ENCODE measurements around the gene IFT74.
"Not testable (repeated sequence)": the region's sequence is repeated elsewhere in the genome, so short reads cannot be mapped to it uniquely, and the experiment has no call there.

Gene IFT74

GRCh38 chr9:27078685-27079084 is 122.5 kb downstream of the IFT74 start:
- DNase-seq = no peak

DNA sequence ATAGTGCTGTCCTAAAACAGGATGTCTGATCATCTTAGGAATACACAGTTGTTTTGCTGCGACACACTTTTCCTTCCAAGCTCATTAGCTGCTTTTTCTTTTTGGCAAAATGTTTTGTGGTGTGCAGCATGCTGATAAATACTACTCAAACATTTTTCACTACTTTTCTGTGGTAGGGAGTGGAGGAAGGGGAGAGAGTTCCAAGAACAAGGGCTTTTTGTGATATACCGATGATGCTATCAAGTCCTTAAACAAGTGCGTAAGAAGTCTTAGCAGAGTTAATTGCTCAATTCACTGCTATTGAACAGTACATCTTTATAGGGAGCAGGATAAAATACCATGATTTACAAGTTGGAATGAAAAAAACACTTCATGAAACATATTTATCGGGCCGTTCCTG is 129.2 kb downstream of the IFT74 start:
- no peak for DNase-seq

- no peak for DNase-seq
These were observed 130.8 kb downstream of the IFT74 start for GRCh38 chr9:27086818-27087680.

DNA sequence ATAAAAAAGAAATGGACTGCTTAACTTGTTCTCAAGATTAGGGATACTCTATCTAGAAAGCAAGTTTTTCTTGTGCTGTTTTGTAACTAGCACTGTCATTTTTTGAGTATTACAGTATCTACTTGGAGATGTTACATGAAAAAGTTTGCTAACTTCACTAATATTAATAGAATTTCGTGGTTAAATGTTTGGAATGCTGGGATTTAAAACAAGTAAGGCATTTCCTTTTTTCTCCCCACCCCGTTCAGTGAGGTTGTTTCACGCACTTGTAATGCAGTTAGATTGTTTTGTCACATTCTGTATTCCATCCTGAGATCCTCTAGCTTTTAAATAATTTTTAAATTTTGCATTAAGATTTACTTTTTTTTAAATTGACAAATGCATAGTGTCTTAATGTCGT is 132.8 kb downstream of the IFT74 start:
- no peak for DNase-seq

DNA sequence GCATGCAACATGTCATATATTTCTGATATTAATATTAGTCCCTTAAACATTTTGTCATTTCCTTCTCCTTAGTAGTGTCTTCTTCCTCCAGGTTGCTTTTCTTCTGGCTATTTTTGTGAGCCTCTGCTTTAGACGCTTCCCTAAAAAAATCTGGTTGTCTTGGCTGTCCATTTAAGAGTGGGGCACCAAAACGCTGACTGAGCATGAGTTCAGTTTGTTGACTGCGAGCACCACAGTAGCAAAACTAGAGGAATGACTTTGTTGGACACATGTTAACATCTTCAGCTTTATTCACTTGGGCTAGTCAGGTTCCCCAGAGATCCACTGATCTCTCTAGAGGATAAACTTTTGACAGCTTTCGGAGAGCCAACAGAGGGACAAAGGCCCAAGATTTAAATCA is 133.5 kb downstream of the IFT74 start:
- no peak for DNase-seq

- DNase-seq = no peak
These were observed 134.0 kb downstream of the IFT74 start for GRCh38 chr9:27090231-27090630.

- DNase-seq = no peak
These were observed 134.5 kb downstream of the IFT74 start for GRCh38 chr9:27090711-27091110.

GRCh38 chr9:27092496-27092895 is 136.3 kb downstream of the IFT74 start:
- not testable (repeated sequence) for DNase-seq

DNA sequence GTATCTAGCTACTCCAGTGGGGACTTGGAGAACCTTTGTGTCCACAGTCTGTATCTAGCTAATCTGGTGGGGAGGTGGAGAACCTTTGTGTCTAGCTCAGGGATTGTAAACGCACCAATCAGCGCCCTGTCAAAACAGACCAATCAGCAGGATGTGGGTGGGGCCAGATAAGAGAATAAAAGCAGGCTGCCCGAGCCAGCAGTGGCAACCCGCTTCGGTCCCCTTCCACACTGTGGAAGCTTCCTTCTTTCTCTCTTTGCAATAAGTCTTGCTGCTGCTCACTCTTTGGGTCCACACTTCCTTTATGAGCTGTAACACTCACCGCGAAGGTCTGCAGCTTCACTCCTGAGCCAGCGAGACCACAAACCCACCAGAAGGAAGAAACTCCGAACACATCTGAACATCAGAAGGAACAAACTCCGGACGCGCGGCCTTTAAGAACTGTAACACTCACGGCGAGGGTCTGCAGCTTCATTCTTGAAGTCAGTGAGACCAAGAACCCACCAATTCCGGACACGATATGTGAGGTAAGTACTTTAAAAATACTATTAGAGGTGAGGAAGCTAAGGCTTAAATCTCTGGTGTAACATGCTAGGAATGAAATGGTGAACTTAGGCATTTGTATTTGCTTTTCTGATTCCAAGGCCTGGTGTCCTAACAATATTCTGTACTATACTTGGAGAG is 137.3 kb downstream of the IFT74 start:
- DNase-seq = not testable (repeated sequence)

- DNase-seq = no peak
These were observed 138.6 kb downstream of the IFT74 start for GRCh38 chr9:27094640-27095298.

GRCh38 chr9:27107241-27107640 is 151.0 kb downstream of the IFT74 start:
- no peak for DNase-seq

GRCh38 chr9:27108981-27109541 is 152.8 kb downstream of the IFT74 start, which contains the start of gene TEK:
Gene TEK, plus strand, starts transcription at chr9:27109225. Its CDS starts 366 bp downstream, at chr9:27109591.
- DNase-seq = no peak

GRCh38 chr9:27109621-27110020 is 153.4 kb downstream of the IFT74 start:
- DNase-seq = no peak

DNA sequence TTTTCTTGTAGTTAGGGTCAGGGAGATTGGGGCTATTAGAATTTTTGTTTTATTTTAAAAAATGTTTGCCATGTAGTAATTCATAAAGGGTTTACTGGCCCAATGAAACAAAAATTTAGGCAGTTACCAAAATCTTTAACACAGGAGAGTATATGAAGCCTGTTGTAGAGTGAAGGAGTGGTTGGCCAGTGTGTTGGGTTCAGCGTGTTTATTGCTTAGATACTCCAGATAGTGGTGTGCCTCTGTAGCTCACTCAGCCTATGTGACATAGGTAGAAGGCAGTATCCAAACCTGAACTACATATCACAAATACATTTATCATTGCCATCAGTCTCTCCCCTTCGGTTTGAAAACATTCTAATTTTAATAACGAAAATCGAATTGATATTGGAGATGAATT is 154.0 kb downstream of the IFT74 start:
- no peak for DNase-seq

- no peak for DNase-seq
These were observed 156.0 kb downstream of the IFT74 start for GRCh38 chr9:27112235-27112634.

All from T-helper 2 cell (primary cell).